Suppressor macrophage treated with lipopolysaccharide for 1 hour (primary cell): ENCODE results near the gene RABEPK.
"Not testable (repeated sequence)": the region's sequence is repeated elsewhere in the genome, so short reads cannot be mapped to it uniquely, and the experiment has no call there.

Source experiments
- DNase-seq, 3 donors: peaks; one replicate each; pipeline ENCODE4 v3.0.0-alpha.2; 2020 to 2022

RABEPK gene

GRCh38 chr9:125200216-125201047 lies at the start of gene RABEPK:
TSS of gene RABEPK (plus strand) at chr9:125200542. CDS start at chr9:125203014, 2,472 bp downstream.
- peak; percentile 95 to 98 (median 96) for DNase-seq

- DNase-seq = no peak
Measured at GRCh38 chr9:125151730-125152129, 48.6 kb upstream of the RABEPK start.

GRCh38 chr9:125153712-125154367 lies 46.5 kb upstream of the RABEPK start:
- DNase-seq = no peak

DNA sequence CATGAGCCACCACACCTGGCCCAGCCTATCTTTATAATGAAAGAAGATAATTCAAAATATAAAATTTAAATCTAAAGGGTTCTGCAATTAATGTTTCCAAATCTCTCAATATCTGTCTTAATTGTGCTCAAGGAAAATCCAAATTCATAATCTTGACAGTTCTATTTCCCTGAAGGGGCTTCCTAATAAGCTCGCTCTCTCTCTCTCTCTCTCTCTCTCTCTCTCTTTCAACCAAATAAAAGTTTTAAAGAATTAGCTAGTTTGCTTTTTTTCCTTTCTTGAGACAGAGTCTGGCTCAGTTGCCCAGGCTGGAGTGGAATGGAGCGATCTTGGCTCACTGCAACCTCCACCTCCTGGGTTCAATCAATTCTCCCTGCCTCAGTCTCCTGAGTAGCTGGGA lies 43.8 kb upstream of the RABEPK start:
- no peak for DNase-seq

DNA sequence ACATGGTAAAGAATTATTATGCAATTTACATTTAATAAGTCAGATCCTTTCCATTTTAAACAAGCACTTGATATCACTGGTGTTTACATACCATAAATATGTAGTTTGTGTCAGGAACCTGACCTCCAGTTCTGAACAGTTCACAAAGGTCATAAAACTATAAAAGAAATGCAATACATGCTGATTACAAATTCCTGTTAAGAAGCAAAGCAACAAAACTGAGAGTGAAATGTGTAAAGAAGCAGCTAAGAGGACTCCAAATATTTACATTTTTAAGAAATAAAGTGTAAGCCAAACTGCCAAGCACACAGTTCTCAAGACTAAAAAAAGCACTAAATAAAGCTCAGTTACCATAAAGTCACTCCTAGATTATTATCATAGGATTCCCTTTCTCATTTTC lies 39.6 kb upstream of the RABEPK start:
- no peak for DNase-seq

GRCh38 chr9:125161284-125161918 lies 38.9 kb upstream of the RABEPK start:
- DNase-seq = no peak

GRCh38 chr9:125162891-125163290 lies 37.5 kb upstream of the RABEPK start:
- not testable (repeated sequence) for DNase-seq

DNA sequence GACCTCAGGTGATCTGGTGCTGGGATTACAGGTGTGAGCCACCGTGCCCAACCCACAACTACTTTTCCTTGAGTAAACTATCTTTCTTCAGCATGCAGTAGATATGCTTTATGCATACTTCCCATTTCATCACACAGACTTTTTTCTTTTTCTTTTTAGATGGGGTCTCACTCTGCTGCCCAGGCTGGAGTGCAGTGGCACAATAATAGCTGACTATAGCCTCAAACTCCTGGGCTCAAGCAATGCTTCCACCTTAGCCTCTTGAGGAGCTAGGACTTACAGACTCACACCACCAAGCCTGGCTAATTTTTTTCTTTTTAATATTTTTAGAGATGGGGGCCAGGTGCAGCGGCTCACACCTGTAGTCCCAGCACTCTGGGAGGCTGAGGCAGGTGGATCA lies 33.6 kb upstream of the RABEPK start:
- no peak for DNase-seq

DNA sequence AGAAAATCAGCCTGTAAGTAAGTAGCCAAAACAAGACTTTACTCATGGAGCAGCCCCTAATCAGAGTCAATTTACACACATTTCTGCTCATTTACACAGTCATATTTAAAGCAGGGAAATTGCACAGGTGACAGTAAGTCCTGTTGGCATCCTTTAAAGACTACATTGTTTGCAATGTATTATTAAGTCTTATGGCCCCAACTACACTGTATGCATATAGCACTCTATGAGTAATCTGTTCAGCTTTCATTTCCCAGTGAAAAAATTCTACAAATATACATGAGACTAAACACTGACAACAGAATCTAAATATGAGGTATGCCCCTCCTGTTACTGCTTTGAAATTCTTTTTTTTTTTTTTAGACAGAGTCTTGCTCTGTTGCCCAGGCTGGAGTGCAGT lies 30.4 kb upstream of the RABEPK start:
- DNase-seq = no peak

GRCh38 chr9:125172031-125172755 lies 28.1 kb upstream of the RABEPK start:
- DNase-seq = peak in 2 of 3 donors; percentile 4 to 23

DNA sequence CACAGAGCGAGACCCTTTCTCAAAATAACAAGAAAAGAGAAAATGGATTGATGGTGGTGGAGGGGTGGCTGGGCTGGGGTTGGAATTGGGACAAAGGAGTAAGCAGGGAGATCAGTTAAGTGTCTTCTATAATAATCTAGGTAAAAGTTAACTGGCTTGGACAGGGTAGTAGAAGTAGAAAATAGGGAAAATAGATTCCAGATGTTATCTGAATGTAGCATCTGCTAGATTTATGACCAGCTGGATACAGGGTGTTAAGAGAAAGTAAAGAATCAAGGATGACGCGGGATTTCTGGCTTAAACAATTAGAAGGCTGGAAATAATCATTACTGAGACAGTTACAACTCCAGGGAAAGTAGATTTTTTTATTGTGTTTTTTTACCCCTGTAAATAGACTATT lies 23.7 kb upstream of the RABEPK start:
- DNase-seq = no peak

GRCh38 chr9:125177888-125178287 lies 22.5 kb upstream of the RABEPK start:
- DNase-seq = no peak

- DNase-seq = not testable (repeated sequence)
Measured at GRCh38 chr9:125179776-125180175, 20.6 kb upstream of the RABEPK start.

DNA sequence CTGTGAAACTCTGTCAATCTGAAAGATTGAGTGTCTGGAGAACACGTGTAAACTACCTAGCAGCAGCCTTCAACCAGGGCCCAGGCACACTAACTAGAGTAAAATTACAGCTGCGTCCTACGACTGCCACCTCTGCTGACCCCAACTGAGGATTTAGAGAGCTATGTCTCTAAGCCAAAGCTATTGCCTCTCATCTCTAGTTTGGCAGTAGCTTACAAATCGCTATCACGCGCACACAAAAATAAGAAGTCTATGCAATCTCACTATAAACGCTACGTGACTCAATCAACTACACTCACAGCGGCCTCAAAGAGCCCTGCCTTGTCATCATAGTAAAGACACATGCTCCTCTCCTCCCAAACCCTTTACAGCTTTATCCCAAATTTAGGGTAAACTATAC lies 19.5 kb upstream of the RABEPK start:
- DNase-seq = no peak

- DNase-seq = not testable (repeated sequence)
Measured at GRCh38 chr9:125181756-125182155, 18.6 kb upstream of the RABEPK start.

GRCh38 chr9:125183054-125183453 lies 17.3 kb upstream of the RABEPK start:
- DNase-seq = no peak

GRCh38 chr9:125183561-125183960 lies 16.8 kb upstream of the RABEPK start:
- DNase-seq = no peak

GRCh38 chr9:125189011-125189360 lies 11.4 kb upstream of the RABEPK start:
- peak; percentile 47 to 60 (median 53) for DNase-seq

GRCh38 chr9:125189361-125190289 lies 10.7 kb upstream of the RABEPK start, which contains the start of gene PPP6C:
TSS of gene PPP6C (minus strand) at chr9:125189803. CDS start at chr9:125189718, 85 bp downstream.
- peak; percentile 99 for DNase-seq

DNA sequence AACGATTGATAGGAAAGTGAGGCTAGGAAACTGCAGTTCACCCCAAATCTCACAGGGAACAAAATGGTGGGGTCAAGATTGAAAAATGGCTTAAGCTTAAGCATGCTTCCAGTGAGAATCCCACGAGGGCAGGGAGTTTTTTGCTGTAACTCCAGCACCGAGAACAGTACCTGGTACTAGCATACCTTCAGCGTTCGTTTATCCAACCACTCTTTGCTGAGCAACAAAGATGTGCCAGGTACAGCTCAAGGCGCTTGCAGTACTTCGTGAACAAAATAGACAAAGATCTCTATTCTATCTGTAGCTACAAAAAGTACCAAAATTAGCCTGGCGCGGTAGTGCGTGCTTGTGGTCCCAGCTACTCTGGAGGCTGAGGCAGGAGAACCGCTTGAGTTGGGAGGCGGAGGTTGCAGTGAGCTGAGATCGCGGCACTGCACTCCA lies 10.0 kb upstream of the RABEPK start:
- peak in 2 of 3 donors; percentile 7 to 10 for DNase-seq

DNA sequence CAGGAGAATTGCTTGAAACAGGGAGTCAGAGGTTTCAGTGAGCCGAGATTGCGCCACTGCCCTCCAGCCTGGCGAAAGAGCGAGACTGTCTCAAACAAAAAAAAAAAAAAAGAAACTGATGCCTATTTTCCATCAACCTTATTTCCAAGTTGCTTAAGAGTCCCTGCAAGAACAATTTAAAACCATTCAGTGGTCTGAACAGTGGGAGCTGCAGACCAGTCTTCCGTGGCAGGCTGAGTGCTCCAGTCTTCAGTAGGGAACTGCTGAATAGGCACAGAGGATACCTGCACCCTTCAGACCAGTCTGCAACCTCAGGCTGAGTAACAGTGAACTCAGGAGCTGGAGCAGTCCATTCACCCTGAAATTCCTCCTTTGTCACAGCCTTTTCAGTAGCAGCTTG lies 5.9 kb upstream of the RABEPK start:
- DNase-seq = peak in 1 of 3 donors; percentile 9

DNA sequence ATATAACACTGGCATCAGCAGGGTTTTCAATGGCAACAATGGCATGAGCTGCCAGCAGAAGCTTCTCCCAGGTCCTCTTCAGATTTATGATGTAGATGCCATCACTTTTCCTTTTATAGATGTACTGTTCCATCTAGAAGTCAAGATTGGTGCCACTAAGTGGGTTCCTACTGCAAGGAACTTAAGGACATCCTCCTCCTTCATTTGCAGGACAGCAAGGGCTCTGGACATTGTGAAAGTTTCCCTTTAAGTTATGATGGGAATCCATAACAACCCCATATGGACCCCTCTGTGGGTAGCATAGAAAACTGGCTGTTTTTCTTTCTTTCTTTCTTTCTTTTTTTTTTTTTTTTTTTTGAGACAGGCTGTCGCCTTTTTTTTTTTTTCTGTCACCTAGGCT lies 4.8 kb upstream of the RABEPK start:
- DNase-seq = not testable (repeated sequence)
